ENCODE data around the gene FHIT.

FHIT gene

DNA sequence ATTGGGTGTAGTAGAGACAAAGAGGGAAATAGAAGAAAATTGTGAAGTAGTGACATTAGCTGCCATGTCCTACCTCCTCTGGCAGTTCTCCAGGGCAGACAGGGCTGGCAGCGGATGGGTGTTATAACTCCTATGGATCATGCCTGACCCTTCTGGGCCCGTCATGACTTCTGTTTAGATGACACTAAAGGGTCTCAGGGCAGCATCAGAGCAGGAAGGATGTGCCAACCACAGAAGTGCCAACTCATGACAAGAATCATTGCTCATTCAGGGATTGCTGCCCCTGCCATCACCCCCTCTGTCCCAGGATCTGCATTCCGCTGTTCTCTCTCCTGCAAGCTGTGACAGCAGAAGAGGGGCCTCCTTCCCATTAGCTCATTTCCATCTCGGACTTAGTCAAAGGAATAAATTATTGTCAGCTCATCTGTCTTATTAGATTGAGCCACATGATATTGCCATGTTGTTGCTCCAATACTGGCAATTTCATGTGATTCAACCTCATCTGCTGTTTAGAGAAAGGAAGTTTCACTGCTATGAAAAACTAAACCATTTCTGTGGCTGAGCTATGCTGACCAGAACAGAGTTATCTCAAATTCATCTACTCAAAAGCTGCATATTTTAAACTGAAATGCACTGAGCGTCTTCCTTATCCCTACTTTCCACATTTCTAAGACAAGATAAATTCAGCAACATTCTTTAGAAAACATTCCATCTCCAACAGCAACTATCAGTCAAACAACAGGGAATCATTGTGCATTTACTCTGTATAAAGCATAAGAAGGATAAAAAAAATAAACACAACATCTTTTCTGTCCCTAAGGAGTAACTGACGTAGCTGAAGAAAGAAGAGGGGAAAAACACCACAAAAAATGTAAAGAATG is 271.6 kb downstream of the FHIT start:
- DNase-seq, result no peak

DNA sequence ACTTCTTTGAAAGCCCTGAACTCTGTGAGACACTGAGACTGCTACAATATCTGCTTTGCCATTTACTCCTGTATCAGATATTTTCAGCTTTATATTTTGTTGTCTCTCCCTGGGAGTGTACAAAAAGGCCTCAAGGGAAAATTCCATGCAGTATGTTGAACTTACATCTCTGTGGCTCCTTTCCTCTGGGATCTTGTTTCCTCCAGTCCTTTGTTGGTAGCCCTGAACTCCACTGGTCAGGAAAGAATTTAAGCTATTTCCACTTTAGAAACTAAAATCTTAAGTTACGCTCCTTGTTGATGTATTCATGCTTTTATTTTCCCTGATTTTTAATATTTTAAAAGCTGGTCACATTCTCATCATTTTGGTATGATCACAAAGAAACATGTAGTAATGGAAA is 277.9 kb downstream of the FHIT start:
- DNase-seq, result no peak

DNA sequence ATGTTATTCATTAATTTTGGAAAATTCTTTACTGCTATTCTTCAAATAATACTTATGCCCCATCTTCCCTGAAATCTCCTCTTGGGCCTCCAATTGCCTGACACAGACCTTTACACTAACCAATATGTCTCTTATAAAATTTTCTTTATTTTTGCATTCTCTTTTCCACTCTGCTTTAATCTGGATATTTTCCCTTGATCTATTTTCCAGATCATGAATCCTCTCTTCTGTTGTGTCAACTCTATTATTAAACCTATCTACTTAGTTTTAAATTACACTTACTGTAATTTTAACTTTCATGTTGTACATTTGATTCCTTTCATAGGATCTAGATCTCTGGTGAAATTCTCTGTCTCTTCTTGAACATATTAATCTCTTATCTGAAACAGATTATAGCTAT is 278.7 kb downstream of the FHIT start:
- DNase-seq, result no peak

DNA sequence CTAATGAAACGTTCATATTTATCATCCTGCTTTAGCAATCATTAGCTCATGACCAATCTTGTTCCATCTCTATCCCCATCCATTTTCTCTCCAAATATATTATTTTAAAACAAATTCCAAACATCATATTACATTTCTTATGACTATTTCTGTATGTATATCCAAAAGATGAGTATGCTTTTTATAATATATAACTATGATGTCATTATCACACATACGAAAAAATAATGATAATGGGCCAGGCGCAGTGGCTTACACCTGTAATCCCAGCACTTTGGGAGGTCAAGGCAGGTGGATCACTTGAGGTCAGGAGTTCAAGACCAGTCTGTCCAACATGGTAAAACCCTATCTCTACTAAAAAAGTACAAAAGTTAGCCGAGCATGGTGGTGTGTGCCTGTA is 280.4 kb downstream of the FHIT start:
- no peak for DNase-seq

DNA sequence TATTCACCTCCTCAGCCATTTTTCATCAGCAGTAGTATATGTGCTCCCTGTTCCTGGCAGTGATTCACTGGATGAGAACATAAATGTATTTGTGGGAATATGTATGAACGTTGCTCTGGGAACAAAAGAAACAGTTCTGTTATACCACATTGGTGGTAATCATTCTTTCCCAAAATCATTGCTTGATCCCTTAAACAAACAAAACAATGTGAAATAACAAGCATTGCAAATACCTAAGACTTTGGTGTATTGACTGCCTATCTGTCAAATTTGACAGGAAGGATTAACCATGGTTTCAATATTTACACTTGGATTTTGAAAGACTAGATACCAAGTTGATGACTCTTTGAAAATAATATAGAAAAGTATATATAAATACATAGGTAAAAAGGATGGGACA is 284.1 kb downstream of the FHIT start:
- no peak for DNase-seq

DNA sequence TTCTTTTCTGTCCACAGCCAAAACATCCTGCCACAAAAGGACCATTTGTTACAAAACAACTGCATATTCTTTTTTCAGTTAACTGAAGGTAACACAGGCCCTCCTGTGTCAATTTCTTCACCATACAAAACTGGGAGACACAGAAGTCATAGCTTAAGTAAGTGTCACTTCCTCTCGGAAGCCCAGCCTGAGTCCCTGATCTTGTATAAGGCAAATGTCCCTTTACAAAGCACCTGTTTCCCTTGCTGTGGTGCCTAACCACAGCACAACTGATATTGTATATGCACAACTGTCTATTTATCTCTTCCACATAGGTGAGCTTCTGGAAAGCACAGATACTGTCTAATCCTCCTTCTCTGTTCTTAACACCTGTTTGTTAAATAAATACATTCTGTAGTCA is 293.7 kb downstream of the FHIT start:
- DNase-seq, result no peak

DNA sequence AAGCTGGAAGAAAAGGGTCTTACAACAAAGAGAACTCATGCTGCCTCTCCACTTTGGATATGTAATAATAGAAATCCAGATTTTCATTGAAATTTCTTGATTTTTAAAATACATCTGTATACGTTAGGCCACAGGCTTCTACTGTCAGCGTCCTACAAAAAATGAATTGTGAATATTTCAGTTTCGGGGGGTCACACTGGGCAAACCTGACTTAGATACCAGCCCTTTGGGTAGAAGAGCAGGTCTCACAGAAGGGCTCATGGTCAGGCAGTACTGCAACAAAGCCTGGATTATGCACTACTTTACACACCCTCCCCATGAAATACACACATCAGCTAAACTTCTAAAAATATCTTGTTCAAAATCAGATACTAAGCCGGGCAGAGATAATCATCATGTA is 294.5 kb downstream of the FHIT start:
- DNase-seq, result no peak

DNA sequence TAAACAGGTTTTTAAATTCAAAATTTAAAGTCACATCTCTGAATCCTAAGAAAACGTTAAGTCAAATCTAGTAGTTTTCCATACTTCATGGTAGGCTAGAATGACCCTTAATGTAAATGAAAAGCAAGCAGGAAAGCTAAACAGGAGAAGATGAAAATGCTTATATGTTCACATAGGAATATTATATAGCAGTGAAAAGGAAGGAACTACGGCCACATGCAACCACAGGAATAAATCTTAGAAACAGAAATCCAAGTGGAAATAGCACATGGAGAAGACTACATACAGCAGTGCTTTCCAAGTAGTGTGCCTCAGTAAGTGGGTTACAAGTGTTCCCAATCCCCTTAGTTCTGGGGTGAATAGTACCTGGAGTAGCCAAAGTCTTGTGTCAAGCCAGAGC is 296.2 kb downstream of the FHIT start:
- no peak for DNase-seq

DNA sequence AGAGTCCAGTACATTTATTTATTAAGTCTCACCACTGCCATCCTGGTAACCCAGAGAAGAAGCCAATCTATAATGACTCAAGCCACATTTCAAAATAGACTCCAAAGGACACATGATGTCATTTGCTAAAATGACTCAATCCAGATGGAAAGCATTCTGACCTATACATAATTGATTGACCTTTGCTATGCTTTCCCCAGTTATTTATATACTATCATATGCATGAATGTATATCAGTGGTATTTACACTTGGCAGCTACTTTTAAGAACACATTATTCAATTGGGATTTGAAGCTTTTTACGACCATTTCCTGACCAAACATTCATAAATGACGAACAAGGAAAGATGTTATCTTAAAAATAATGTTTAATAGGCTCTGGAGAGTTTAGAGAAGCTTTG is 297.2 kb downstream of the FHIT start:
- no peak for DNase-seq

DNA sequence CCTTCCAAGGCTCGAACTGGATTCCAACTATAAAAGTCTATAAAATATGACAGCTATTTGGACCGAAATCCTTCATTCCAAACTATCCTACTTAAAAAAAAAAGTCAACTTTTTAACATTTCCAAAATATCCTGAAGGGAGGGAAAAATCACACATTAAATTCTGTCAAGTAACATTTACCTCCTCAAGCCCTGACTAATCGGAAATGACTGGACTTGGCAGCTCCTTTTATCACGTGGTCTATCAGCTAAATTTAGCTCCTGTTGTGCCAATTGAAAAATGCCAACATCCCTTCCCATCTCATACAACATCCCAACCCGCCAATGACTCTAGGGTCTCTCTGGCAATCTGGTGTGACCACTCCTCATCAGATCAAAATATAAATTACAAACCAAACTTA is 297.9 kb downstream of the FHIT start:
- no peak for DNase-seq

DNA sequence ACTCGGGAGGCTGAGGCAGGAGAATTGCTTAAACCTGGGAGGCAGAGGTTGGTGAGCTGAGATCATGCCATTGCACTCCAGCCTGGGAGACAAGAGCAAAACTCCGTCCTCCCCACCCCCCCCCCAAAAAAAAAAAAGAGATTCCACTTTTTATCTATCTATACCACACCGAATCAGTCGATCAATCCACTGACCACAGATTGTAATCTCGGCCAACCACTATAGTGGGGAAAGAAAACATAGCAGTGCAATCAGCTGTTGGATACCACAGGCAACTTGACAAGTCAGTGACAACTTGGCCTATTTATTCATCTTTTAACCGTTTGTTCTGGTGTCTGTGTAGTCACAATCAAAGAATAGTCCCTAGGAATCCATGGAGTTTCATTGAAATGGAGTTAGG is 299.2 kb downstream of the FHIT start:
- no peak for DNase-seq

DNA sequence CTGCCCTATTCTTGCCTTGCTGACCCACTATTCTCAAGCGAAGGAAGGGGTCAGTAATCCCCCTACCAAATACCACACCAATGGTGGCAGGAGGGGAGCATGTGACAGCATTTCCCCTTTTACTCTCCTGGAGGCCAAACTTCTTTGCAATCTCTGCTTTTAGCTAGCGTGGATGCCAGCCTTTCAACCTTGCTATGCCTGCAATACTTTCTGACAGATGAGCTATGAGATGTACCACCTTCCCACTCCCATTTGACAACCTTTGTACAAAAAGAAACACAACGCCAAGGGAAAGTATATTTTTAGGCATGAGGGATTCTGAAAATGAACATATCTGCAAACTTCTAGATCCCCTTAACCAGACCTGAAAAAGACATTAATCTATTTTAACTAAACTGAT is 302.1 kb downstream of the FHIT start:
- DNase-seq, result no peak

DNA sequence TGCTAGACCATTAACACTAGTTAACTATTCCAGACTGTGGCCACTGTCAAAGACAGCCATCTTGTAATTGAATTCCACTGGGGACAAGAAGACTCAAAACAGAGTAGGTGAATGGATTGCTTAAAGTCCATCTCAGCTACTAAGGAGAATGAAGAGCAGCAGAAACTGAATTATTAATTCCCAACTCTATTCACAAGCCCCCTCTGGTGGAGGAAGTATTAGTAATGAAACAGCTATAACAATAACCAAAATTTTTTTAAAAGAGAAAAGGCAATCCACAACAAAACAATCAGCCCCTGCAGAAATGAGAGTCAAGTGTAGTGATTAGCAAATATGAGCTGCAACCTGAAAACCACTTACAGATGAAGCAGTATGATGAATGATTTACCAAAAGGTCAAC is 302.8 kb downstream of the FHIT start:
- no peak for DNase-seq

DNA sequence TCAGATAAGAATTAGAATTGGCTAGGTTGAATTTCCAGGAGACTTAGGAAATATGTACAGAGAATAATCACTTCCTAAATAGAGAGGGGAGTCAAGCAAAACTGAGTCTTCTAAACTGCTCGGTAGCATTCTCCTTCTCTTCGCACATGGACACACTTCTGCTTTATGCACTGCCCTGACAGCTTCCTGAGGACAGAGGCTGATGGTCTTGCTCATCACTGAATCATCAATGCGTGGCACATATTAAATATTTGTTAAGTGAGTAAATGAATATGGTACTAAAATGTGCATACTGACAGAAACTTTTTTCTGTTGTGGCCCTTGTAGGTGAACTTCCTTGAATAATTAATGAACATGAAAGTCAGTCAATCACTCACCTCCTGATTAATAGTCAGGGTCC is 315.5 kb downstream of the FHIT start:
- DNase-seq, result no peak

DNA sequence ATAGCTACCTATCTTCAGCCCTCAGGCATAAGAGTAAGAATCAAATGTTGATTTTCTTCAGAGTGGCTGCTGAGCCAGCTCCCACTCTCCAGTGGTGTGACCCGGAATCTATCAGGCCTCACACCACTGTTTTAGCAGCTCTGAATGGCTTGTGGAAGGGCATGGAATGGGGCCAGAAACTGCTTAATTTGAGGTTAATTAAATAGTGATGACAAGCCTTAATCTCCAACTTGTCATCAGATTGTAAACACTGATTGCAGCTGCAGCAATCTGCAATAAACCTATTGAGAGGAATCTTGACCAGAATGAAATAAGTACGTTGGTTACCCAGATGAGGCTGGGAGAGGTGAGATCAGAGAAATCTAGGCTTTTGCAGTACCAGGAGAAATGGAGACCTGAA is 317.4 kb downstream of the FHIT start:
- no peak for DNase-seq

DNA sequence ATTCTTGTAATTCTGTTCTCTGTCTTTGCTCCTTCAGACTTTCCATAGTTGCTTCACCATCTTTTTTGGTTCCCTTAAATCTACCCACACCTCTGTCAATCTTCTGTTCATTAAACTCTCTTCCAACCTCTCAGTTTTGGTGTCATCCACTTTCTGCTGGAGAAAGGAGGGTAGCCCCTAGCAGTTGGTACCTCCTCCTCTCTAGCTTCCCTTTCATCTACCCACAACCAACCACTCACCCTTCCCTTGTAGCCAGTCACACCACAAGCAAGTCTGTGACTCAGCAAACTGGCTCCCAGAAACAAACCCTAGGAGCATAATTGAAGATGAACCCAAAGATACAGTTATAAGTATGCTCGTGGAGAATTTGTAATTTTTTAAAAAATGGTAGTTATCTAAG is 318.6 kb downstream of the FHIT start:
- DNase-seq, result no peak

DNA sequence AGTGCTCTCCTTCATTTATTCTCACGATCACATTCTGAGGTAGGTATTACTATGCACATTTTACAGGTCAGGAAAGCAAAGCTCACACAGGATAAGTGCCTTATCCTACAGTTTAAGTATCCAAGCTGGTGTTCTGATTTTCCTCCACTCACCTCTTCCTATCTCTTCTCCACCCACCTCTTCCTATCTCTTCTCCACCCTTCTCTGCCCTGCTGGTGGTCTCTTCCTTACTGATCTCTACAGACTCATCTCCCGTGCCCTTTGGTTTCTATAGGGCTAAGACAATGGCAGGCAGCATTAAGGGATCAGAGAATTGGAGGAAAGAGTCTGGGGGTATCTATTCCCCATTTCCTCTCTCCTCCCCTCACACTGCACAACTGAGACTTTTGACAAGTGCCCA is 319.1 kb downstream of the FHIT start:
- DNase-seq, result no peak

DNA sequence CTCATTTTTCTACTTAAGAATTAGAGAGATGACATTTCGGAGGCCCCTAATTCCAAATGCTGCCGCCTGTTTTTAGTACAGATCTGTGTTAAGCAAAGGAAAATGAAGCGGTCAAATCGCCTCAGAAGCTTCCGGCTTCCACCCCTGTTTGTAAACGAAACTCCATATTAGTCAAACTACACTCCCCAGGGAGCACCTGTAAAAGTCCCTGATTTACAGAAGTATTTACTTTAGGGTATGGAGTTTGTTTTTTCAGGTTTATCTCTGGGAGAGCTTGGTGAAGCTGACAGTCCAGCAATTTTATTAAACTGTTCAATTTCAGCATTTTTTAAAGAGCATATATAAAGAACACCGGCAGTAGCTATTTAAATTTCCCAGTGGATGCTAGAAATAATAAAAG is 319.8 kb downstream of the FHIT start:
- peak; percentile 48 for DNase-seq

DNA sequence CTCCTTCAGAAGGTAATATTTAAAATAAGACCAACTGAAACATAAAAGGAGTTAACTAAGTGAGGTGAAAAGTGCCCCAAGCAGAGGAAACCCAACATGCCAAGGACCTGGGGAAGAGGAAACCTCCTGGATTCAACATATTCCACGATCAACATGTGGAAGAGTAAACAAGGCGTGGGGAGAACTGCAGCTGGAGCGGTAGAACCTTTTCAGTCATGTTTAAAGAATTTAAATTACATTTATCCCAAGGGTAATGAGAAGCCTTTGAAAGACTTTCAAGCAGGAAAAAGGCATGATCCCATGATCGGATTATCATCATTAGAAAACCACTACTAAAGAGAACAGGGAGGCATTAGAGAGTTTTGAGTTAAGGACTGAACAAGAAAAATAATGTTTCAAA is 330.7 kb downstream of the FHIT start:
- no peak for DNase-seq

DNA sequence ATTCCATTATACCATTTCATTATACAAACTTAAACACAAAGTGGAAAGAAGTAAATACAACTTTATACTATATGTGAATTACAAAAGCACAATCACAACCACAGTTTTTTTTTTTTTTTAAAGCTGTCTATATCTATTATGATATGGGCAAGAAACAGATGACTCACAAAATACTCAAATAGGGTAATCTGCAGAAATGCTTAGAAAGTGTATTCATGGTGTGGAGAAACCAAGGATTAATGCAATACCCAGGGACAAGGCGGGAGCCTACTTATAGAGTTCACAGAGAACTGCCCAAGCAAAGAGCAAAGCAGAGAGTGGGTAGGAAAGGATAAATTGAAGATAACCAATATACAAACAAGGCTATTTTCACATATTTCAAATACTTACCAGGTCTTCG is 332.0 kb downstream of the FHIT start:
- no peak for DNase-seq

DNA sequence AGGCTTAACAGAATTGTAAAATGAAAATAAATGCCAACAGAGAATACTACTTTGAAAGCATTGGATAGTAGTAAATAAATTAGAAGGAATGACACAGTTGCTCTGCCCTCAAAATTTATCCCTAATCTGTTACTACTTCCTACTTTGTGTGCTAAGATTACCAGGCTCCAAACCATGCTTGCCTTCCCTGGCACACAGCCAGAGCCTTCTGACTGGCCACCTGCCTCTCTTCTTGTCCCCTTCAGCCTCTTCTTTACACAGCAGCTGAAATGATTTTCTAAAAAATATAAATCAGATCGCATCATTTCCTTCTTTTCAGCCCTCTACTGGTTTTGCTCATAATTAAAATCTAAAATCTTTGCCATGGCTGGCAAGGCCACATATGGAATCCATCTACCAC is 334.1 kb downstream of the FHIT start:
- DNase-seq, result peak; percentile 14

DNA sequence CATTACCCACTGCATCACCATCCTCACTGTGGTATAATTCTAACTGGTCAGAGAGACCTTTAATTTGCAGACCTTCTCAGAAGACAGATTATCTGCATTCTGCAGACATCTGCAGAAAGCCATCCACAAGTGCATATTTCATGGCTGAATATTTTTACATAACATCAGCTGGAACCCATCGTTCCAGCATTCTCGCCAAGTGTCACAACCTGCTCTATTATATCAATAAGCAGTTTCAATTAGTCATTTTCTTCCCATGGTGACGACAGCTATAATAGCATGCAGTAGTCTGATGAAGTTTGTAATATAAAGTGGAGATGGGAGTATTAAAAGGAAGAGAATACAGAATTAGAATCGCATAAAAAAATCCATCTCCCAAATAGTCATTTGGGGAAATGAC is 334.7 kb downstream of the FHIT start:
- no peak for DNase-seq

DNA sequence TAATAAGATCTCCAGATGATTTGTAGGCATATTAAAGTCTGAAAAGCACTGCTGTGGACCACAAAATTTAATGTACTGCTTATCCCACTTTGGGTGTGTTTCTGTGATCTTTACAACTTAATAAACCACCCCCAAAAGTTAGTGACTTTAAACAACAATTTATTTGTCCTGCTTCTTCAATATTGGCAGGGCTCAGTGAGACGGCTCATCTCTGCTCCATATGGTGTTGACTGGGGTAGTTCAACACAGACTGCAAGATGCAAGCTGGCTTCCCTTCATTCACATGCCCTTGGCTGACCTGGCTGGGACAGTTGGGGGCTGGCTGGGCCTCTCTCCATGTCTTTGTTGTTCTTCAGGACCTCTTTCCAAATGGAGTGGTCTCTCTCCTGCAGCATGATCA is 337.8 kb downstream of the FHIT start:
- DNase-seq, result no peak

DNA sequence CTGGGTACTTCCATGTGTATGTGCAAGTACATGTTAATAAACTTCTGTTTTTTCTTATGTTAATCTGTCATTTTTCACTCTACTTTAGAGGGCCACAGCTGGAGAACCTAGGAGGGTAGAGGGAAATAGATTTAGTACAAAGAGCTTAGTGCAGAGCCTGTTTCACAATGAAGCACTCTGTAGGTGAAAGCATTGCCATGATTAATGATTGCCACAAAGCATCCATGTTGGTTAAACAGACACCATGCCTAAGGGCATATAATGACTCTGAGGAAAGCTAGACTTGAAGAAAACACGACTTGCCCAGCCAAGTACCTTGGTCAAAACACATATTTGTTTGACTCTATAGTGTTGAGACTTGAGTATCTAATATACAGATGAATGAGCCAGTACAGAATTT is 338.4 kb downstream of the FHIT start:
- DNase-seq, result no peak

DNA sequence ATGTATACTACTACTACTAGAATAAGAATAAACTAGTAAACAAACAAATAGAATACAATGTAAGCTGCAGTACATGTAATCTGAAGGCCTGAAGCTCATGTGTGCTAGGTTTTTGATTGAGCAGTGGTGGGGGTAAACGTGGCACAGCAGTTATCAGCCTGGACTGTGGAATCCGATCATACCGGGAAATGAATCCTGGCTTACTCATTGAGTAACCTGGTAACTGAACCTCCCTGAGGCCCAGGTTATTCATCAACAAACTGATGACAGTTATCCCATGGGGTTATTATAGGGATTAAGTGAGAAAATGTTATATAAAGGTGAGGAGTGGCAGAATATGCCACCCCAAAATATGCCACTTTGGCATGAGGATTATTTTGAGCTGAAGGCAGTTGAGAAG is 339.1 kb downstream of the FHIT start:
- DNase-seq, result no peak

DNA sequence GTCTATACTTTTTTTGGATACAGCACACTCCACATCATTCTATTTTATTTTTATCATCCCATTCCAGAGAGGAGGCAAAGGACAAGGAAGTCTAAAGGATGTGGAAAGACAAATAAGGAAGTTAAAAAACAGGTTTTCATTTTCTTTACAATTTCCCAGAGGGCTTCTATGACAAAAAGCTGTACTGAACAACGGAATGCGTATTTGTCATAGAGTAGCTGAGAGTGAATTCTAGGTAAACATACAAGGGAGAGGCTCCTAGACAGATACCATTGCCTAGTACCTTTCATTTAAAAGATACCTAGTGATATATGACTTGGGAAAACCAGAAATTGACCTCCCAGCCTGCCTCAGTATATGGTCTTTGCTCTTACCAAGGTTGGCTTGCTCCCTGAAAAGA is 341.7 kb downstream of the FHIT start:
- no peak for DNase-seq

All from NCI-H510A treated with DMSO at 0.1 percent for 48 hours (cell line).